WTC11 (cell line): ENCODE results near the gene FHIT. TPM values are rescaled to one million over a fixed set of nuclear protein-coding genes. Genes with fewer than 3 reads are reported as not detected.

Source experiments
- ATAC-seq: fragments of 200-7000 bp; cut with Tn5 transposase; 2 replicates; pipeline ENCODE4 v1.10.0; 2021; ENCODE audit warnings: mild to moderate bottlenecking, moderate library complexity
- CTCF ChIA-PET: fragments of 300-600 bp; sonication (Branson Sonifier 250); formaldehyde crosslinking; loops from one replicate; lab custom pipeline; 2021; ENCODE audit warnings: antibody characterized with exemption; lab: Charles Lee
- POLR2A ChIA-PET: fragments of 350-600 bp; sonication (Branson Sonifier 250); formaldehyde crosslinking; loops from one replicate; lab custom pipeline; 2021; ENCODE audit warnings: antibody characterized with exemption; lab: Charles Lee
- DNase-seq: peaks from one replicate; pipeline ENCODE4 v3.0.0; 2021; ENCODE audit warnings: low spot score
- H3K27ac Mint-ChIP-seq: 2 replicates; pipeline ENCODE4 v1.8.0; 2021; ENCODE audit warnings: mixed read lengths
- H3K27me3 Mint-ChIP-seq: 2 replicates; pipeline ENCODE4 v1.8.0; 2021; ENCODE audit warnings: low read depth, mild to moderate bottlenecking, moderate library complexity, mixed read lengths
- H3K36me3 Mint-ChIP-seq: 2 replicates; pipeline ENCODE4 v1.8.0; 2021; ENCODE audit warnings: mixed read lengths
- H3K4me1 Mint-ChIP-seq: 2 replicates; pipeline ENCODE4 v1.8.0; 2022; ENCODE audit warnings: mixed read lengths
- H3K4me3 Mint-ChIP-seq: 2 replicates; pipeline ENCODE4 v1.8.0; 2021; ENCODE audit warnings: mild to moderate bottlenecking, moderate library complexity, mixed read lengths
- H3K9me3 Mint-ChIP-seq: 2 replicates; pipeline ENCODE4 v1.8.0; 2021; ENCODE audit warnings: mixed read lengths
- ATF2 ChIP-seq: sonication (generic); formaldehyde crosslinking; IDR thresholded peaks from 2 replicates; pipeline ENCODE4 v1.8.1; 2022; ENCODE audit warnings: low read depth, missing genetic modification reagents, borderline replicate concordance
- CTCF ChIP-seq: fragments of 200-600 bp; IDR thresholded peaks from 2 replicates; pipeline ENCODE4 v1.8.0; 2022; ENCODE audit warnings: antibody characterized with exemption
- EMX1 ChIP-seq: fragments of 250-450 bp; sonication (Bioruptor Pico); IDR thresholded peaks from 2 replicates; pipeline ENCODE4 v1.8.0; 2021; ENCODE audit warnings: mild to moderate bottlenecking
- GTF2I ChIP-seq: fragments of 250-450 bp; sonication (Bioruptor Pico); conservative IDR thresholded peaks from 2 replicates; pipeline ENCODE4 v1.4.0; 2021; ENCODE audit warnings: mild to moderate bottlenecking
- JUN ChIP-seq: sonication (generic); formaldehyde crosslinking; IDR thresholded peaks from 2 replicates; pipeline ENCODE4 v1.8.0; 2023; ENCODE audit warnings: mild to moderate bottlenecking, missing genetic modification reagents
- NFE2L1 ChIP-seq: sonication (generic); formaldehyde crosslinking; IDR thresholded peaks from 2 replicates; pipeline ENCODE4 v1.8.1; 2023; ENCODE audit warnings: missing genetic modification reagents
- NR2C2 ChIP-seq: sonication (generic); formaldehyde crosslinking; IDR thresholded peaks from 2 replicates; pipeline ENCODE4 v1.8.0; 2022; ENCODE audit warnings: mild to moderate bottlenecking, missing genetic modification reagents
- PRDM15 ChIP-seq: sonication (generic); formaldehyde crosslinking; IDR thresholded peaks from 2 replicates; pipeline ENCODE4 v1.8.0; 2022; ENCODE audit warnings: missing genetic modification reagents
- USF2 ChIP-seq: sonication (generic); formaldehyde crosslinking; IDR thresholded peaks from 2 replicates; pipeline ENCODE4 v1.8.1; 2023; ENCODE audit warnings: mild to moderate bottlenecking, missing genetic modification reagents, moderate library complexity
- ZNF232 ChIP-seq: sonication (generic); formaldehyde crosslinking; IDR thresholded peaks from 2 replicates; pipeline ENCODE4 v1.8.0; 2022; ENCODE audit warnings: mild to moderate bottlenecking, missing genetic modification reagents
- ZNF263 ChIP-seq: sonication (generic); formaldehyde crosslinking; IDR thresholded peaks from 2 replicates; pipeline ENCODE4 v1.8.1; 2022; ENCODE audit warnings: low read depth, mild to moderate bottlenecking, moderate library complexity, missing genetic modification reagents
- ZNF671 ChIP-seq: fragments of 250-450 bp; sonication (Bioruptor Pico); IDR thresholded peaks from 2 replicates; pipeline ENCODE4 v1.8.0; 2021; ENCODE audit warnings: mild to moderate bottlenecking
- total RNA-seq: library from RNA; stranded (reverse); gene quantifications from 3 replicates; pipeline ENCODE4 v1.2.3, GENCODE V29; 2021
- TF ChIP-seq, protein P1 (sequence below): sonication (generic); formaldehyde crosslinking; IDR thresholded peaks from 2 replicates; pipeline ENCODE4 v1.8.1; 2022; ENCODE audit warnings: mild to moderate bottlenecking, moderate library complexity, missing genetic modification reagents
- TF ChIP-seq, protein P2 (sequence below): sonication (generic); formaldehyde crosslinking; IDR thresholded peaks from 2 replicates; pipeline ENCODE4 v1.8.0; 2022; ENCODE audit warnings: mild to moderate bottlenecking, missing genetic modification reagents
- TF ChIP-seq, protein P3 (sequence below): sonication (generic); formaldehyde crosslinking; IDR thresholded peaks from 2 replicates; pipeline ENCODE4 v1.8.1; 2022; ENCODE audit warnings: mild to moderate bottlenecking, missing genetic modification reagents, moderate library complexity, borderline replicate concordance

The FHIT gene
- total RNA-seq, 1 experiment from 2014 or later = 2.6 TPM

GRCh38 chr3:60979461-60980341 is 271.6 kb downstream of the FHIT start (continued):
- no peak for TF ChIP-seq USF2 (CRISPR knock-in tag)
- TF ChIP-seq, protein P1, sequence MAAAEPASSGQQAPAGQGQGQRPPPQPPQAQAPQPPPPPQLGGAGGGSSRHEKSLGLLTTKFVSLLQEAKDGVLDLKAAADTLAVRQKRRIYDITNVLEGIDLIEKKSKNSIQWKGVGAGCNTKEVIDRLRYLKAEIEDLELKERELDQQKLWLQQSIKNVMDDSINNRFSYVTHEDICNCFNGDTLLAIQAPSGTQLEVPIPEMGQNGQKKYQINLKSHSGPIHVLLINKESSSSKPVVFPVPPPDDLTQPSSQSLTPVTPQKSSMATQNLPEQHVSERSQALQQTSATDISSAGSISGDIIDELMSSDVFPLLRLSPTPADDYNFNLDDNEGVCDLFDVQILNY (CRISPR knock-in tag) = no peak
- no peak for TF ChIP-seq NR2C2 (CRISPR knock-in tag)
- no peak for TF ChIP-seq PRDM15
- no peak for TF ChIP-seq ATF2 (CRISPR knock-in tag)
- no peak for TF ChIP-seq ZNF263 (CRISPR knock-in tag)

- ATAC-seq = no peak
- H3K27ac Mint-ChIP-seq = no peak overlapping the region
- no peaks in the 10 kb centered on the region for H3K4me1 Mint-ChIP-seq
- no peak overlapping the region for H3K4me3 Mint-ChIP-seq
- peaks cover 12% of the 10 kb centered on the region for H3K36me3 Mint-ChIP-seq
- DNase-seq = no peak
- CTCF ChIA-PET = interaction anchor here (1.3 kb wide), 1 partner anchor 16 kb away, joined by 3 read pairs; no protein-coding TSS in a partner anchor
- no peaks in the 10 kb centered on the region for H3K27me3 Mint-ChIP-seq
- peaks cover 14% of the 10 kb centered on the region for H3K9me3 Mint-ChIP-seq
- POLR2A ChIA-PET = no interaction called here
- TF ChIP-seq NFE2L1 (no peak), CTCF (no peak), GTF2I (no peak), JUN (no peak), ZNF232 (CRISPR knock-in tag) (no peak), EMX1 (CRISPR knock-in tag) (no peak), ZNF671 (no peak)
- TF ChIP-seq, protein P2, sequence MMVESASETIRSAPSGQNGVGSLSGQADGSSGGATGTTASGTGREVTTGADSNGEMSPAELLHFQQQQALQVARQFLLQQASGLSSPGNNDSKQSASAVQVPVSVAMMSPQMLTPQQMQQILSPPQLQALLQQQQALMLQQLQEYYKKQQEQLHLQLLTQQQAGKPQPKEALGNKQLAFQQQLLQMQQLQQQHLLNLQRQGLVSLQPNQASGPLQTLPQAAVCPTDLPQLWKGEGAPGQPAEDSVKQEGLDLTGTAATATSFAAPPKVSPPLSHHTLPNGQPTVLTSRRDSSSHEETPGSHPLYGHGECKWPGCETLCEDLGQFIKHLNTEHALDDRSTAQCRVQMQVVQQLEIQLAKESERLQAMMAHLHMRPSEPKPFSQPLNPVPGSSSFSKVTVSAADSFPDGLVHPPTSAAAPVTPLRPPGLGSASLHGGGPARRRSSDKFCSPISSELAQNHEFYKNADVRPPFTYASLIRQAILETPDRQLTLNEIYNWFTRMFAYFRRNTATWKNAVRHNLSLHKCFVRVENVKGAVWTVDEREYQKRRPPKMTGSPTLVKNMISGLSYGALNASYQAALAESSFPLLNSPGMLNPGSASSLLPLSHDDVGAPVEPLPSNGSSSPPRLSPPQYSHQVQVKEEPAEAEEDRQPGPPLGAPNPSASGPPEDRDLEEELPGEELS = no peak
- TF ChIP-seq, protein P3, sequence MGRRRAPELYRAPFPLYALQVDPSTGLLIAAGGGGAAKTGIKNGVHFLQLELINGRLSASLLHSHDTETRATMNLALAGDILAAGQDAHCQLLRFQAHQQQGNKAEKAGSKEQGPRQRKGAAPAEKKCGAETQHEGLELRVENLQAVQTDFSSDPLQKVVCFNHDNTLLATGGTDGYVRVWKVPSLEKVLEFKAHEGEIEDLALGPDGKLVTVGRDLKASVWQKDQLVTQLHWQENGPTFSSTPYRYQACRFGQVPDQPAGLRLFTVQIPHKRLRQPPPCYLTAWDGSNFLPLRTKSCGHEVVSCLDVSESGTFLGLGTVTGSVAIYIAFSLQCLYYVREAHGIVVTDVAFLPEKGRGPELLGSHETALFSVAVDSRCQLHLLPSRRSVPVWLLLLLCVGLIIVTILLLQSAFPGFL (CRISPR knock-in tag) = no peak
These were observed 277.9 kb downstream of the FHIT start for GRCh38 chr3:60973321-60973720.
